Left ventricle myocardium superior (tissue), 1 donor: Measurements from ENCODE around the gene ST3GAL2. TPM values are rescaled to one million over a fixed set of nuclear protein-coding genes. Genes with fewer than 3 reads are reported as not detected.
"Not testable (repeated sequence)": the region's sequence is repeated elsewhere in the genome, so short reads cannot be mapped to it uniquely, and the experiment has no call there.

ENCODE experiments used
- ATAC-seq: fragments of 200-7000 bp; cut with Tn5 transposase; one replicate; pipeline ENCODE4 v1.9.1; 2020; ENCODE audit warnings: mild to moderate bottlenecking, moderate library complexity
- DNase-seq: peaks from one replicate; pipeline ENCODE4 v3.0.0-alpha.2; 2020
- intact Hi-C: fragments of 100-400 bp; cut with micrococcal nuclease; formaldehyde crosslinking; loops from one replicate; pipeline ENCODE4 v1.11.0; 2022
- total RNA-seq: library from RNA; stranded (reverse); fragmentation: NEBNext Ultra II Directional; extraction: Animal tissue kit (Norgen Biotek cat#: 25700); gene quantifications from one replicate; pipeline ENCODE4 v1.2.1, GENCODE V29; 2021
- donor health status: DM: no; HTN: yes; CAD: no; lungs with severe emphysema.

ST3GAL2 gene
- total RNA-seq, 1 donor from 2014 or later = 19.0 TPM

DNA sequence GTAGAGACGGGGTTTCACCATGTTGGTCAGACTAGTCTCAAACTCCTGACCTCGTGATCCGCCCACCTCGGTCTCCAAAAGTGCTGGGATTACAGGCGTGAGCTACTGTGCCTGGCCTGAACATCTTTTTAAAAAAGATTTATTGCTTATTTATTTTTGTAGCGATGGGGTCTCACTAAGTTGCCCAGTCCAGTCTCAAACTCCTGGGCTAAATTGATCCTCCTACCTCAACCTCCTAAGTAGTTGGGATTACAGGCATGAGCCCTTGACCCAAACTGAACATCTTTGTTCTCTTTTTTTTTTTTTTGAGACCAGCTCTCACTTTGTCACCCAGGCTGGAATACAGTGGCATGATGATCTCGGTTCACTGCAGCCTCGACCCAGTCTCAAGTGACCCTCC, 64.7 kb downstream of the ST3GAL2 start:
- DNase-seq (no peak), ATAC-seq (no peak)
- intact Hi-C loops = no loop called here

DNA sequence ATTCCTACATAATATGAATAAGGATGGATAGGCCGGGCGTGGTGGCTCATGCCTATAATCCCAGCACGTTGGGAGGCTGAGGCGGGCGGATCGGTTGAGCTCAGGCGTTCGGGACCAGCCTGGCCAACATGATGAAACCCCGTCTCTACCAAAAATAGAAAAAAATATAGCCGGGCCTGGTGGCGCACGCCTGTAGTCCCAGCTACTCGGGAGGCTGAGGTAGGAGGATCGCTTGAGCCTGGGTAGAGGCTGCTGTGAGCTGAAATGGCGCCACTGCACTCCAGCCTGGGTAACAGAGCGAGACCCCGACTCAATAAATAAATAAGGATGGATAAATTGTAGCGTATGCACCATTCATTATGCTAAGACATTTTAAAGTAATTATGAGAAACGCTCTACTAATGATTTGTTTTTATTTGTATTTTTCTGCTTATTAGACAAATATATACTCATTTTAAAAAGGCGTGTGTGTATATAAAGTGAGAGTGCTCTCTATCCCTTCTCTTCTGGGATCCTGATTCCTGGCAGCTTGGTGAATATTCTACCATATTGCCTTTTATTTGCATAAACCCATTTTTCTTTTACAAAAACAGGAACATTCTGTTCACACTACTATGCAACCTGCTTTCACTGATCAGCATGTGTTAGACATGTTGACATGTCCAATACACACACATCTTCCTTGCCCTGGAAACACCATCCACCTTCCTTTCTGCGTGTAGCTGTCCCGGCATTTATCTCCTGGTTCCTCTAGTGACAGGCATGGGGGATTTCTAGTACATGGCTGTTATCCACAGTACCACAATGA, 65.8 kb downstream of the ST3GAL2 start:
- DNase-seq (no peak), ATAC-seq (no peak)
- intact Hi-C loops = no loop called here

DNA sequence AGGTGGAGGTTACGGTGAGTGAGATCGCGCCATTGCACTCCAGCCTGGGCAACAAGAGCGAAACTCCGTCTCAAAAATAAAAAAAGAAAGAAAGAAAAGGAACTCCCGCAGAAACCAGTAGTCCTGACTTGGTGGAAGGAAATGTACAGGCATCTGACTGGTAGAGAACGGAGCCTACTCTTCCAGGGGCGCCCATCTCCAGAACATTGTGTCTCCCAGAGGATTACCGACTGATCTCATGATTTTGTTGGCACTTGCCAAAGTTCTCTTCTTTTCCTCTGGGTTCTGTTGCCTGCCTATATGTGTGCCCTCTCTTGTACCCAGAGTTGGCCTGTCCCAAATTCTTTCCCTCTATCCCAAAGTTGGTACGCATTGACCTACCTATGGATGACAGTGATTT, 68.0 kb downstream of the ST3GAL2 start:
- intact Hi-C loops = no loop called here
- DNase-seq (no peak), ATAC-seq (no peak)

DNA sequence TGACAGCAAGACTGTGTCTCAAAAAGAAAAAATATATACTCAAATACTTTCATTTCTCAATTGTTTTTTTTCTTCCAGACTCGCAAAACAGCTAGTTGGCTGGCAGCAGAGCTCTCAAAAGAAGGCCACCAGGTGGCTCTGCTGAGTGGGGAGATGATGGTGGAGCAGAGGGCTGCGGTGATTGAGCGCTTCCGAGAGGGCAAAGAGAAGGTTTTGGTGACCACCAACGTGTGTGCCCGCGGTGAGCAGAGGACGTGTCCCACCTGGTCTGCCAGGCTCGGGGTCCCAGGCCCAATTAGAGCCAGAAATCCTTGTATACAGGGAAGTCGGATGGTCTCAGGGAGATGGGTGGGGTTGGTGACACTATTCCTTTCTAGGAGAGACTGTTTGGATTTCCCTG, 68.8 kb downstream of the ST3GAL2 start:
- ATAC-seq = peak; percentile 72
- intact Hi-C loops = not testable (repeated sequence)
- DNase-seq = peak; percentile 47

DNA sequence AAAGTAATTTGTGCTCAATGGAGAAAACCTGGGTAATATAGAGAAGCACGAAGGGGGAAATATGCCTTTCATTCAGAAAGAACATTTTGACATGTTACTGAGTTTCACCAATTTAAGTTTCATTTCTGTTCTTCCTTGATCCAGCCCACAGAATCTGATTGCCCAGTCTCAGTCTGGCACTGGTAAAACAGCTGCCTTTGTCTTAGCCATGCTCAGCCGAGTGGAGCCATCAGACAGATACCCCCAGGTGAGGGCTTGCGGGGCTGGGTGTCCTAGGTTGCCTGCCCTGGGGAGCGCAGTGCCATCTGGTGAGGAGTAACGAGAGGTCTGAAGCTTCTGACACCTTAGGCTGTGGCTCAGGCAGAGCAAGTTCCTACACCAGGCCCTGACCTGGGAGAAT, 74.5 kb downstream of the ST3GAL2 start:
- DNase-seq (no peak), ATAC-seq (no peak)
- intact Hi-C loops = no loop called here

DNA sequence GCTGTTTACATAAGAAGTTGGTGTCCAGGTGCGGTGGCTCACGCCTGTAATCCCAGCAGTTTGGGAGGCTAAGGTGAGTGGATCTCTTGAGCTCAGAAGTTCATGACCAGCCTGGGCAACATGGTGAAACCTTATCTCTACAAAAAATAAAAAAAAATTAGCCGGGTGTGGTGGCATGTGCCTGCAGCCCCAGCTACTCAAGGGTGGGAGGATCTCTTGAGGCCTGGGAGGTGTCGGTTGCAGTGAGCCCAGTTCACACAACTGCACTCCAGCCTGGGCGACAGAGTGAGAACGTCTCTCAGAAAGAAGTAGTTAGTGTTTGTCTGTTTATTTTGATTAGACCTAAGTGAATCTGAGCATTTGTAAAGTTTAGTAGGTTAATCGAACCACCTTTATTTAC, 79.3 kb downstream of the ST3GAL2 start:
- ATAC-seq (no peak), DNase-seq (no peak)
- intact Hi-C loops = no loop called here

DNA sequence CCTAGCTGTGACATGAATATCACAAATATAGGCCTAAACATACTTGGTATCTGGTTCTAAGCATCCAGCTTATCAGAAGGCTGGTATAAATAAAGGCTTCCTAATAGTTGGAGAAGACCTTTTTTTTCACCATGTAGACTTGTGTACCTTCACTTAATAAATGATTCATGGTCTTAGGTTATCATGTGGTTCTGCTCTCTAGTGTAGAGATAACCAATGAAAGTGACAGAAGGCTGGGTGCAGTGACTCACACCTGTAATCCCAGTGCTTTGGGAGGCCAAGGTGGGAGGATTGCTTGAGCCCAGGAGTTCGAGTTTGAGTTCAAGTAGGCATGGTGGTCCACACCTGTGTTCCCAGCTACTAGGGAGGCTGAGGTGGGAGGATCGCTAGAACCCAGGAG, 89.1 kb downstream of the ST3GAL2 start:
- DNase-seq (no peak), ATAC-seq (no peak)
- intact Hi-C loops = no loop called here

DNA sequence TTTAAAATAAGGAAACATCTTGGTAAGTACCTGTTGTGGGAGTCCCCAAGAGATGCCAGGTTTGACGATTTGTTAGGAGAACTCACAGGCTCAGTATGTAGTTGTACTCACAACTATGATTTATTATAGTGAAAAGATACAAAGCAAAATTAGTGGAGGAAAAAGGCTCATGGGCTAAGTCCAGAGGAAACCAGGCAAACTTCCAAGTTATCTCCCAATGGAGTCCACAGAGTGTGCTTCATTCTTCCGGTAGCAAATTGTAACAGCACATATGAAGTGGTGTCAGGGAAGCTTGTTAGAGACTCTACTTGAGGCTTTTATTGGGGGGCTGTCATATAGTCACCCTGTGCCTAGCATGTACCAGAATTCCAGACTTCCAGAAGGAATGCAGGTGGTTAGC, 89.9 kb downstream of the ST3GAL2 start:
- ATAC-seq (no peak), DNase-seq (no peak)
- intact Hi-C loops = no loop called here

DNA sequence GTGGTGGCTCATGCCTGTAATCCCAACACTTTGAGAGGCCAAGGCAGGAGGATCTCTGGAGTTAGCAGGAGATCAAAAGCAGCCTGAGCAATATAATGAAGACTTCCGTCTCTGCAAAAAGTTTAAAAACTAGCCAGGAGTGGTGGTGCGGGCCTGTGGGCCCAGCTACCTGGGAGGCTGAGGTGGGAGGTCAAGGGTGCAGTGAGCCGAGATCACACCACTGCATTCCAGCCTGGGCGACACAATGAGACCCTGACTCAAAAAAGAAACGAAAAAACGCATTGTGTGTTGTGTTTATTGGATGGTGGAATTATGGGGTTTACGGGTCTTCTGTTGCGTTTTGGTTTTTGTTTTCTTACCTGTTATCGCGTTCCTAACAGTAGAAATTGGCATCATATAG, 93.1 kb downstream of the ST3GAL2 start:
- intact Hi-C loops = no loop called here
- DNase-seq (no peak), ATAC-seq (no peak)

DNA sequence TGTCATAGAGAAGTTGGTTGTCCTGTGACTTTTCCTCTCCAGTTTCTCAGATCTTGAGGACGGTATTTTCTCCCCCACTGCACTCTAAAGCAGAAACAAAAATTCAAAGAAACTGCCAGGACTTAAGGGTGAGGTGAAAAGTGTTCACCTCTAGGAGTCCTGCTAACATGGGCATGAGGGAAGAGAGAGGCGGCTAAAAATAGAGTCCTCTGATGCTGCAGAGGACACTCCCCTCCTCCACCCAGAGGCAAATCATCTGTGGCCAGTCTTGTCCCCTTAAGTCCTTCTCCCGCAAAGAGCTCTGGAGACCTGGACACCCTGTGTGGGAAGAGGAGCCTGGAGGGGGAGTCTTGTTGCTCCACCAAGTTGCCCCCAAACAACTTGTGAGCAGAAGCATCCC, 96.9 kb downstream of the ST3GAL2 start:
- peak; percentile 63 for ATAC-seq
- intact Hi-C loops = no loop called here

DNA sequence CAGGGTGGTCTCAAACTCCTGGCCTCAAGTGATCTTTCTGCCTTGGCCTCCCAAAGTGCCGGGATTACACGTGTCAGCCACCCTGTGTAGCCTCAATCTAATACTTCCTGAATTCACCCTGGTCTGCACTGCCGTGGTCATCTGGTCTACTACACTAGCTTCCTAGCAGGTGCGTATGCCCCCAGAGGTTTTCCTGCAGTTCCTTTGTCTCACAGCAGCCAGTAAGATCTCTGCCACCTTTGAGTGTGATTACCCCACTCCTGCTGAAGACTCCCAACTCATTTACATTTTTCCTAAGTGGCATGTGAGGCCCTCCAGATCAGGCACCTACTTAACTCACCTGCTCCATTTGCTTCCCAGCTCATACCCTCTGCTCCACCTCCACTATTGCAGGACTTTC, 97.3 kb downstream of the ST3GAL2 start:
- ATAC-seq = no peak
- intact Hi-C loops = no loop called here
- no peak for DNase-seq

More for the DNA sequence above, 96.9 kb downstream of the ST3GAL2 start:
- DNase-seq = no peak

DNA sequence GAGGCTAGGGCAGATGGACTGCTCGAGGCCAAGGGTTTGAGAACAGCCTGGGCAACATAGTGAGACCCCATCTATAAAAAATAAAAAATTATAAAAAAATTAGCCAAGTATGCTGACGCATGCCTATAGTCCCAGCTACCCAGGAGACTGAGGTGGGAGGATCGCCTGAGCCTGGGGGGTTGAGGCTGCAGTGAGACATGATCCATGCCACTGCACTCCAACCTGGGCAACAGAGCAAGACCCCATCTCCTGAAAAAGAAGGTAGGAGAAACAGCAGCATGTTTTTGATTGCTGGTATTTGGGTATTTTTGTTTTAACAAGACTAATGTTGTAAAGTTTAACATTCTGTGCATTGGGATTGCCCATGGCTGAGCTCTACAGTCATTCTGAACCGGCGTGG, 101.1 kb downstream of the ST3GAL2 start:
- DNase-seq (no peak), ATAC-seq (no peak)
- intact Hi-C loops = no loop called here

DNA sequence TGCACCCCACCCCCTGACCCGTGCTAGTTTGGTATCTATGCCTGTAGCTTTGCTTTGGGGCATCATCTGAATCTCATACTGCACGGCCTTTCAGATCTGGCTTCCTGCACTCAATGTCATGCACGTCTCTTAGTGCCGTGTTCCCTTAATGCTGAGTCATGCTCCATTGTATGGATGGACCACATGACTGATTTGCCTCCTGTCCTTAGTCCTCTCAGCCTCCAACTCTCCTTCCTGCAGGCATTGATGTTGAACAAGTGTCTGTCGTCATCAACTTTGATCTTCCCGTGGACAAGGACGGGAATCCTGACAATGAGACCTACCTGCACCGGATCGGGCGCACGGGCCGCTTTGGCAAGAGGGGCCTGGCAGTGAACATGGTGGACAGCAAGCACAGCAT, 106.2 kb downstream of the ST3GAL2 start:
- intact Hi-C loops, DNase-seq, ATAC-seq: not testable (repeated sequence)

DNA sequence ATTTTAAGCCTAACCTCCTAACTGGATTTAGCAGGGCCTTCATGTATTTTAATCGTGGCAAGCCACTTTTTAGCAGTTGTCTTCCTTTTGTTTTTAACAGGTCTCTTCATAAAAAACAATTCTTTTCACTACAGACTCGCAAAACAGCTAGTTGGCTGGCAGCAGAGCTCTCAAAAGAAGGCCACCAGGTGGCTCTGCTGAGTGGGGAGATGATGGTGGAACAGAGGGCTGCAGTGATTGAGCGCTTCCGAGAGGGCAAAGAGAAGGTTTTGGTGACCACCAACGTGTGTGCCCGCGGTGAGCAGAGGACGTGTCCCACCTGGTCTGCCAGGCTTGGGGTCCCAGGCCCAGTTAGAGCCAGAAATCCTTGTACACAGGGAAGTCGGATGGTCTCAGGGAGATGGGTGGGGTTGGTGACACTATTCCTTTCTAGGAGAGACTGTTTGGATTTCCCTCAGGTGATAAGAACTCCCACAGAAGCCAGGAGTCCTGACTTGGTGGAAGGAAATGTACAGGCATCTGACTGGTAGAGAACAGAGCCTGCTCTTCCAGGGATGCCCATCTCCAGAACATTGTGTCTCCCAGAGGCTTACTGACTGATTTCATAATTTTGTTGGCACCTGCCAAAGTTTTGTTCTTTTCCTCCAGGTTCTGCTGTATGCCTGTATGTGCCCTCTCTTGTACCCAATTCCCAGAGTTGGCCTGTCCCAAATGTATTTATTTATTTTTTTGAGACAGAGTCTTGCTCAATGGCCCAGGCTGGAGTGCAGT, 107.1 kb downstream of the ST3GAL2 start:
- no peak for DNase-seq
- peak; percentile 73 for ATAC-seq
- intact Hi-C loops = no loop called here

DNA sequence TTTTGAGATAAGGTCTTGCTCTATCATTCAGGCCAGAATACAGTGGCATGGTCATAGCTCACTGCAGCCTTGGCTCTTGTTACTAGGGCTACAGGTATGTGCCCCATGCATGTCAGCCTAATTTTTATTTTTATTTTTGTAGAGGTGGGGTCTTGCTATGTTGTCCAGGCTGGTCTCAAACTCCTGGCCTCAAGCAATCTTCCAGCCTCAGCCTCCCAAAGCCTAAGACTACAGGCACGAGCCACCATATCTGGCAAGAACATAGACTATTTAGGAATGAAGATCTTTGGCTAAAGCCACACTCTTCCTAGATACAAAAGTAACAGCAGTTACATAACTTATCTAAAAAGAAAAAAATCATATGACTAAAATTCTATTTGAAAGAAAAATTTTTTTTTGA, 107.8 kb downstream of the ST3GAL2 start:
- DNase-seq = no peak
- ATAC-seq = no peak
- intact Hi-C loops = no loop called here

Other genes with a start within 250 kb of the ST3GAL2 start
- 11.6 TPM for gene EXOSC6, start 187.2 kb downstream of the ST3GAL2 start, total RNA-seq
- gene AARS1, start 149.6 kb downstream of the ST3GAL2 start, total RNA-seq = 62.2 TPM
- gene DDX19B, start 139.9 kb downstream of the ST3GAL2 start, total RNA-seq = 16.6 TPM
- gene DDX19A, start 92.2 kb downstream of the ST3GAL2 start, total RNA-seq = 25.2 TPM
- 8.2 TPM for gene FCSK, start 15.5 kb upstream of the ST3GAL2 start, total RNA-seq
- gene COG4, start 84.5 kb upstream of the ST3GAL2 start, total RNA-seq = 48.7 TPM
- 146 TPM for gene SF3B3, start 84.7 kb upstream of the ST3GAL2 start, total RNA-seq
- 1.5 TPM for gene IL34, start 207.5 kb upstream of the ST3GAL2 start, total RNA-seq
- gene MTSS2, start 247.0 kb upstream of the ST3GAL2 start, total RNA-seq = 101 TPM